H1 (cell line): Measurements from ENCODE around the gene P2RX2. TPM values are rescaled to one million over a fixed set of nuclear protein-coding genes. Genes with fewer than 3 reads are reported as not detected.

Experiments
- CTCF ChIA-PET: fragments of 300-600 bp; sonication (Branson Sonifier 250); formaldehyde crosslinking; loops from one replicate; lab custom pipeline; 2021; ENCODE audit not compliant: partially characterized antibody; lab: Charles Lee
- POLR2A ChIA-PET: fragments of 300-600 bp; sonication (Branson Sonifier 250); formaldehyde crosslinking; loops from one replicate; lab custom pipeline; 2021; ENCODE audit warnings: inconsistent platforms; ENCODE audit not compliant: partially characterized antibody; lab: Charles Lee
- DNase-seq, 2 experiments: peaks; one replicate each; pipeline versions ENCODE4 v3.0.0 to v3.0.0-alpha.2; 2010 to 2022; ENCODE audit warnings: low spot score in 2 of 2, low read depth in 1 of 2, mixed read lengths in 1 of 2
- FAIRE-seq: peaks from 2 replicates; lab custom pipeline; 2011; peaks lifted over from hg19 to GRCh38; lab: Jason Lieb, UNC
- H2AFZ ChIP-seq: 2 replicates; pipeline ENCODE4 v1.8.1; 2012; ENCODE audit warnings: low read length, inconsistent platforms
- H2AK5ac ChIP-seq: 2 replicates; pipeline ENCODE4 v1.6.1; 2013; ENCODE audit warnings: low read depth, low read length
- H2BK120ac ChIP-seq: replicated peaks from 2 replicates; pipeline ENCODE3; 2013; ENCODE audit warnings: low read depth, low read length, inconsistent platforms
- H2BK12ac ChIP-seq: 2 replicates; pipeline ENCODE4 v1.6.1; 2013; ENCODE audit warnings: low read depth, low read length
- H2BK15ac ChIP-seq: 2 replicates; pipeline ENCODE4 v1.6.1; 2013; ENCODE audit warnings: low read length
- H2BK20ac ChIP-seq: 2 replicates; pipeline ENCODE4 v1.6.1; 2013; ENCODE audit warnings: low read length
- H2BK5ac ChIP-seq: 2 replicates; pipeline ENCODE4 v1.6.1; 2013; ENCODE audit warnings: low read depth, low read length
- H3K14ac ChIP-seq: 2 replicates; pipeline ENCODE4 v1.6.1; 2013; ENCODE audit warnings: inconsistent platforms; ENCODE audit not compliant: insufficient read length
- H3K18ac ChIP-seq: 2 replicates; pipeline ENCODE4 v1.6.1; 2013; ENCODE audit warnings: low read length; ENCODE audit errors: extremely low read depth
- H3K23ac ChIP-seq: 2 replicates; pipeline ENCODE4 v1.6.1; 2013; ENCODE audit warnings: inconsistent platforms; ENCODE audit not compliant: insufficient read length
- H3K23me2 ChIP-seq: 2 replicates; pipeline ENCODE4 v1.6.1; 2013; ENCODE audit warnings: low read depth, low read length
- H3K27ac ChIP-seq: 2 replicates; pipeline ENCODE4 v1.6.1; 2011; ENCODE audit warnings: low read depth, low read length, inconsistent platforms
- H3K27me3 ChIP-seq, 4 experiments: replicated peaks in 1 of 4; 1 replicate in 1 of 4; 2 replicates in 3 of 4; pipeline versions ENCODE4 v1.6.1 to v1.8.1; 2011 to 2013; ENCODE audit warnings: low read length in 3 of 4, mild to moderate bottlenecking in 3 of 4, inconsistent platforms in 2 of 4, mixed read lengths in 2 of 4, moderate library complexity in 1 of 4; ENCODE audit not compliant: control insufficient read depth in 3 of 4, insufficient read depth in 3 of 4; ENCODE audit errors: extremely low read depth in 1 of 4
- H3K36me3 ChIP-seq, 4 experiments: 2 replicates each; pipeline versions ENCODE4 v1.6.1 to v1.8.1; 2011 to 2013; ENCODE audit warnings: mild to moderate bottlenecking in 4 of 4, low read length in 3 of 4, moderate library complexity in 2 of 4, control low read depth in 1 of 4, inconsistent platforms in 1 of 4; ENCODE audit not compliant: insufficient read depth in 4 of 4, control insufficient read depth in 2 of 4
- H3K4ac ChIP-seq: replicated peaks from 2 replicates; pipeline ENCODE3; 2013; ENCODE audit warnings: low read length, low read depth, mixed read lengths, inconsistent platforms; ENCODE audit not compliant: insufficient read length
- H3K4me1 ChIP-seq, 4 experiments: replicated peaks in 1 of 4; 1 replicate in 1 of 4; 2 replicates in 3 of 4; pipeline versions ENCODE4 v1.6.1 to v1.8.1; 2011 to 2013; ENCODE audit warnings: low read length in 3 of 4, inconsistent platforms in 2 of 4, mixed read lengths in 1 of 4; ENCODE audit not compliant: insufficient read depth in 4 of 4, control insufficient read depth in 3 of 4
- H3K4me2 ChIP-seq, 2 experiments: 2 replicates each; pipeline versions ENCODE4 v1.6.1 to v1.8.1; 2011 to 2013; ENCODE audit warnings: low read depth in 2 of 2, low read length in 2 of 2, control low read depth in 1 of 2, inconsistent platforms in 1 of 2, mild to moderate bottlenecking in 1 of 2; ENCODE audit not compliant: insufficient read depth in 1 of 2
- H3K4me3 ChIP-seq, 4 experiments: fragments of 200-600, 300-600 bp in 1 of 4; sonication (generic), shearing (Covaris generic), sonication (Bioruptor Twin) in 1 of 4; 2 replicates each; pipeline versions ENCODE4 v1.5.1 to v1.8.1; 2011 to 2016; ENCODE audit warnings: low read length in 4 of 4, low read depth in 3 of 4, control low read depth in 2 of 4, inconsistent platforms in 2 of 4, mild to moderate bottlenecking in 2 of 4, mixed read lengths in 1 of 4, moderate library complexity in 1 of 4; ENCODE audit not compliant: insufficient read depth in 2 of 4; ENCODE audit errors: extremely low read depth in 1 of 4
- H3K56ac ChIP-seq: replicated peaks from 2 replicates; pipeline ENCODE3; 2013; ENCODE audit warnings: low read depth, mild to moderate bottlenecking, mixed read lengths, low read length, inconsistent platforms; ENCODE audit not compliant: insufficient read length
- H3K79me1 ChIP-seq: 2 replicates; pipeline ENCODE4 v1.6.1; 2013; ENCODE audit warnings: low read depth, low read length, control low read depth
- H3K79me2 ChIP-seq, 2 experiments: 2 replicates each; pipeline versions ENCODE4 v1.6.1 to v1.8.1; 2012 to 2013; ENCODE audit warnings: low read length in 2 of 2, mild to moderate bottlenecking in 2 of 2, inconsistent platforms in 1 of 2; ENCODE audit not compliant: insufficient read depth in 2 of 2, control insufficient read depth in 1 of 2
- H3K9ac ChIP-seq, 4 experiments: replicated peaks in 1 of 4; 1 replicate in 1 of 4; 2 replicates in 3 of 4; pipeline versions ENCODE4 v1.6.1 to v1.8.1; 2011 to 2013; ENCODE audit warnings: low read depth in 3 of 4, low read length in 3 of 4, control low read depth in 2 of 4, mild to moderate bottlenecking in 2 of 4, moderate library complexity in 2 of 4, inconsistent platforms in 1 of 4; ENCODE audit errors: extremely low read depth in 1 of 4
- H3K9me3 ChIP-seq, 2 experiments: 2 replicates each; pipeline versions ENCODE4 v1.6.1 to v1.8.1; 2012 to 2013; ENCODE audit warnings: mild to moderate bottlenecking in 2 of 2, moderate library complexity in 2 of 2, control low read depth in 1 of 2, inconsistent platforms in 1 of 2, low read depth in 1 of 2, low read length in 1 of 2, mixed read lengths in 1 of 2; ENCODE audit not compliant: insufficient read depth in 2 of 2
- H4K20me1 ChIP-seq, 2 experiments: replicated peaks in 1 of 2; 2 replicates each; pipeline versions ENCODE3 to v1.8.1; 2011 to 2013; ENCODE audit warnings: inconsistent platforms in 2 of 2, low read length in 2 of 2, mild to moderate bottlenecking in 1 of 2; ENCODE audit not compliant: insufficient read depth in 2 of 2, control insufficient read depth in 1 of 2
- H4K5ac ChIP-seq: 2 replicates; pipeline ENCODE4 v1.6.1; 2013; ENCODE audit warnings: low read length, low read depth, mixed read lengths, inconsistent platforms; ENCODE audit not compliant: insufficient read length
- H4K8ac ChIP-seq: 2 replicates; pipeline ENCODE4 v1.8.0; 2013; ENCODE audit warnings: mild to moderate bottlenecking, moderate library complexity, low read length, inconsistent platforms; ENCODE audit not compliant: insufficient read depth; ENCODE audit errors: extremely low read depth
- H4K91ac ChIP-seq: replicated peaks from 2 replicates; pipeline ENCODE3; 2013; ENCODE audit warnings: low read length, mixed read lengths, inconsistent platforms; ENCODE audit not compliant: insufficient read length
- CHD1 ChIP-seq: IDR thresholded peaks from 2 replicates; pipeline ENCODE4 v1.6.1; 2012; ENCODE audit warnings: low read depth, low read length, improper control_type of control experiment
- CHD2 ChIP-seq: IDR thresholded peaks from 2 replicates; pipeline ENCODE4 v1.6.1; 2012; ENCODE audit warnings: low read length, improper control_type of control experiment
- HDAC6 ChIP-seq: IDR thresholded peaks from one replicate; pipeline ENCODE4 v1.7.1; 2012; ENCODE audit warnings: low read depth, mild to moderate bottlenecking, inconsistent platforms, low read length, moderate library complexity
- MAX ChIP-seq: IDR thresholded peaks from 2 replicates; pipeline ENCODE4 v1.6.1; 2012; ENCODE audit warnings: inconsistent platforms
- SP1 ChIP-seq: IDR thresholded peaks from 2 replicates; pipeline ENCODE4 v1.6.1; 2011; ENCODE audit warnings: low read depth, low read length
- SRF ChIP-seq: IDR thresholded peaks from 2 replicates; pipeline ENCODE4 v1.6.1; 2011; ENCODE audit warnings: mild to moderate bottlenecking, low read depth, low read length, moderate library complexity
- SUZ12 ChIP-seq: fragments of 200-600 bp; sonication (generic); IDR thresholded peaks from 2 replicates; pipeline ENCODE4 v1.6.1; 2012; ENCODE audit warnings: mild to moderate bottlenecking, inconsistent platforms, low read length, moderate library complexity, mixed read lengths
- TAF7 ChIP-seq: optimal IDR thresholded peaks from 2 replicates; pipeline ENCODE3; 2011; ENCODE audit warnings: low read depth, mild to moderate bottlenecking, inconsistent platforms, low read length, moderate library complexity, borderline replicate concordance
- TBP ChIP-seq: IDR thresholded peaks from 2 replicates; pipeline ENCODE4 v1.6.1; 2011; ENCODE audit warnings: low read depth, low read length, improper control_type of control experiment
- TCF12 ChIP-seq: IDR thresholded peaks from 2 replicates; pipeline ENCODE4 v1.6.1; 2011; ENCODE audit warnings: low read depth, mild to moderate bottlenecking, low read length
- YY1 ChIP-seq: IDR thresholded peaks from 2 replicates; pipeline ENCODE4 v1.6.1; 2011; ENCODE audit warnings: low read depth, mild to moderate bottlenecking, low read length
- WGBS, 2 experiments: shearing (Covaris generic) in 1 of 2; methylation state at CpG; one replicate each; pipeline versions ENCODE4 v1.1.6 to v1.1.7; 2013 to 2015; ENCODE audit warnings: low lambda C conversion rate in 2 of 2, mixed read lengths in 2 of 2, inconsistent platforms in 1 of 2, low coverage in 1 of 2, missing lambda C conversion rate in 1 of 2; ENCODE audit not compliant: insufficient replicate concordance in 2 of 2, insufficient coverage in 1 of 2, insufficient read length in 1 of 2; ENCODE audit errors: extremely low coverage in 1 of 2, missing lambda C conversion rate in 1 of 2; 5-methylcytosine and 5-hydroxymethylcytosine counted together
- polyA plus RNA-seq, 7 experiments: library from polyadenylated mRNA; depleted of rRNA in 3 of 7; stranded (reverse) in 5 of 7; unstranded in 2 of 7; fragments of >200 nt in 5 of 7; fragments of 200-250 nt in 2 of 7; gene quantifications; 1 replicate in 5 of 7; 2 replicates in 1 of 7; 4 replicates in 1 of 7; pipeline versions ENCODE4 v1.2.1 to v1.2.3, GENCODE V29; 2011 to 2013; ENCODE audit warnings: missing spikeins in 2 of 7, mixed read lengths in 2 of 7
- total RNA-seq: library from RNA; stranded (reverse); fragmentation: NEBNext Ultra II Directional; extraction: Animal tissue kit (Norgen Biotek cat#: 25700); gene quantifications from 2 replicates; pipeline ENCODE4 v1.2.1, GENCODE V29; 2021
- TF ChIP-seq, protein P1 (sequence below): IDR thresholded peaks from 2 replicates; pipeline ENCODE4 v1.6.1; 2011; ENCODE audit warnings: low read length, improper control_type of control experiment

Gene P2RX2
- total and polyA plus RNA-seq, 2 of the 8 experiments (the other 6 are each of a cell fraction or from before 2014, with no cell fraction given), result 0.84 to 2.2 TPM

- H2BK120ac ChIP-seq, result no peak within 1 kb of the TSS
- H3K4ac ChIP-seq, result no peak within 1 kb of the TSS
- no peak within 1 kb of the TSS for H2BK12ac ChIP-seq
- H2BK5ac ChIP-seq, result no peak within 1 kb of the TSS
- no peak within 1 kb of the TSS for H4K8ac ChIP-seq
- no peak within 1 kb of the TSS for H2AFZ ChIP-seq
- no peaks in the 10 kb centered on the region for H3K23me2 ChIP-seq
- no peak within 1 kb of the TSS for H3K4me2 ChIP-seq
- no peak within 1 kb of the TSS for H2AK5ac ChIP-seq
- H3K23ac ChIP-seq, result no peak within 1 kb of the TSS
- no peaks in the 10 kb centered on the region for H3K4me1 ChIP-seq
- no peak within 1 kb of the TSS for H2BK20ac ChIP-seq
- H3K27me3 ChIP-seq, result peaks cover 14 to 82% (median 57%) of the 10 kb centered on the region in 4 experiments
- no peak within 1 kb of the TSS for H3K9ac ChIP-seq
- H4K5ac ChIP-seq, result no peak within 1 kb of the TSS
- H3K36me3 ChIP-seq, result no peaks in the 10 kb centered on the region
- H3K14ac ChIP-seq, result no peak within 1 kb of the TSS
- H3K27ac ChIP-seq, result no peak within 1 kb of the TSS
- no peaks in the 10 kb centered on the region for H3K79me1 ChIP-seq
- WGBS, 2 experiments, result 83% methylated on average over 27 of the region's 35 CpGs; no CpG with 5 or more reads in 1 of the 2 experiments
- no peak within 1 kb of the TSS for H3K56ac ChIP-seq
- H3K79me2 ChIP-seq, result no peaks in the 10 kb centered on the region
- no peak for DNase-seq
- CTCF ChIA-PET, result interaction anchor here (1.0 to 4.2 kb wide), 10 partner anchors 8 to 195 kb away, joined by 3 to 43 read pairs (median 5); partner anchors contain the start of gene P2RX2
- no peak within 1 kb of the TSS; the same call in 1 of the 2 replicates for H3K18ac ChIP-seq
- no peak within 1 kb of the TSS; a peak in 1 of 8 replicates for H3K4me3 ChIP-seq
- peaks cover 9 to 15% of the 10 kb centered on the region in 2 experiments; a peak in 3 of 4 replicates for H3K9me3 ChIP-seq
- FAIRE-seq, result no peak
- POLR2A ChIA-PET, result interaction anchor here (1.1 to 3.4 kb wide), 5 partner anchors 8 to 28 kb away, joined by 4 to 15 read pairs (median 6); partner anchors contain the start of gene P2RX2
- H4K91ac ChIP-seq, result no peak within 1 kb of the TSS
- H4K20me1 ChIP-seq, result peaks cover 0 to 2% of the 10 kb centered on the region in 2 experiments
- no peak within 1 kb of the TSS for H2BK15ac ChIP-seq
- TF ChIP-seq, protein P1, sequence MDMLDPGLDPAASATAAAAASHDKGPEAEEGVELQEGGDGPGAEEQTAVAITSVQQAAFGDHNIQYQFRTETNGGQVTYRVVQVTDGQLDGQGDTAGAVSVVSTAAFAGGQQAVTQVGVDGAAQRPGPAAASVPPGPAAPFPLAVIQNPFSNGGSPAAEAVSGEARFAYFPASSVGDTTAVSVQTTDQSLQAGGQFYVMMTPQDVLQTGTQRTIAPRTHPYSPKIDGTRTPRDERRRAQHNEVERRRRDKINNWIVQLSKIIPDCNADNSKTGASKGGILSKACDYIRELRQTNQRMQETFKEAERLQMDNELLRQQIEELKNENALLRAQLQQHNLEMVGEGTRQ, result no peak
- TF ChIP-seq TBP (no peak), CHD2 (no peak), CHD1 (no peak), YY1 (no peak), TCF12 (no peak), HDAC6 (no peak), TAF7 (no peak), MAX (no peak), SRF (no peak), SP1 (no peak), SUZ12 (no peak)
These were observed 8.4 kb upstream of the P2RX2 start, which contains the start of gene LRCOL1 for GRCh38 chr12:132610051-132610759. Gene LRCOL1, minus strand, starts transcription at chr12:132610582. Its CDS starts 4,331 bp downstream, at chr12:132606251.
